ENCODE measurements around the gene BCL11B.

BCL11B gene

GRCh38 chr14:99284254-99285004 is 12.4 kb upstream of the BCL11B start:
- no peak for DNase-seq

- DNase-seq, result no peak
Measured at GRCh38 chr14:99282261-99283050, 10.5 kb upstream of the BCL11B start.

- DNase-seq, result no peak
Measured at GRCh38 chr14:99281396-99281795, 9.4 kb upstream of the BCL11B start.

GRCh38 chr14:99280852-99281251 is 8.9 kb upstream of the BCL11B start:
- DNase-seq, result no peak

- no peak for DNase-seq
Measured at GRCh38 chr14:99280066-99280731, 8.2 kb upstream of the BCL11B start.

GRCh38 chr14:99278836-99279235 is 6.8 kb upstream of the BCL11B start:
- DNase-seq, result no peak

- DNase-seq, result no peak
Measured at GRCh38 chr14:99277530-99277929, 5.5 kb upstream of the BCL11B start.

GRCh38 chr14:99276482-99276881 is 4.5 kb upstream of the BCL11B start:
- DNase-seq, result no peak

GRCh38 chr14:99275222-99275584 is 3.2 kb upstream of the BCL11B start:
- DNase-seq, result no peak

GRCh38 chr14:99274346-99275221 is 2.6 kb upstream of the BCL11B start:
- peak; percentile 97 for DNase-seq

- DNase-seq, result peak; percentile 71
Measured at GRCh38 chr14:99273766-99274345, 1.9 kb upstream of the BCL11B start.

- DNase-seq, result peak; percentile 89
Measured at GRCh38 chr14:99272899-99273765, 1.1 kb upstream of the BCL11B start.

GRCh38 chr14:99272632-99272898 is 568 bp upstream of the BCL11B start:
- DNase-seq, result no peak

- peak; percentile 34 for DNase-seq
Measured at GRCh38 chr14:99271221-99271941, 616 bp downstream of the BCL11B start.

- peak; percentile 76 for DNase-seq
Measured at GRCh38 chr14:99270458-99271220, 1.4 kb downstream of the BCL11B start.

GRCh38 chr14:99268810-99269707 is 2.9 kb downstream of the BCL11B start:
- peak; percentile 94 for DNase-seq

GRCh38 chr14:99267837-99268781 is 3.9 kb downstream of the BCL11B start:
- peak; percentile 52 for DNase-seq

- no peak for DNase-seq
Measured at GRCh38 chr14:99267381-99267780, 4.6 kb downstream of the BCL11B start.
